HEK293T (cell line): ENCODE results near the gene PTS.

Experiments
- CTCF ChIA-PET: fragments of 350-600 bp; formaldehyde crosslinking; extraction: SDS; loops from one replicate; lab custom pipeline; 2021; ENCODE audit warnings: antibody characterized with exemption, inconsistent platforms; lab: Yijun Ruan, JAX
- POLR2A ChIA-PET: fragments of 350-600 bp; formaldehyde crosslinking; extraction: SDS; loops from one replicate; lab custom pipeline; 2020; ENCODE audit warnings: antibody characterized with exemption, inconsistent platforms; lab: Yijun Ruan, JAX
- DNase-seq: peaks from one replicate; pipeline ENCODE4 v3.0.0; 2012; ENCODE audit warnings: mixed read lengths; ENCODE audit errors: extremely low spot score
- ARNT ChIP-seq: fragments of 450-650 bp; IDR thresholded peaks from 2 replicates; pipeline ENCODE4 v1.6.1; 2017; ENCODE audit warnings: mild to moderate bottlenecking
- BHLHE40 ChIP-seq: fragments of 450-650 bp; IDR thresholded peaks from 2 replicates; pipeline ENCODE4 v1.6.1; 2016; ENCODE audit warnings: mild to moderate bottlenecking, moderate library complexity, borderline replicate concordance
- CTBP1 ChIP-seq: fragments of 450-650 bp; IDR thresholded peaks from 2 replicates; pipeline ENCODE4 v1.6.1; 2016; ENCODE audit warnings: borderline replicate concordance
- ELF4 ChIP-seq: fragments of 450-650 bp; IDR thresholded peaks from 2 replicates; pipeline ENCODE4 v1.6.1; 2017; ENCODE audit warnings: antibody characterized with exemption
- FOXA1 ChIP-seq: fragments of 450-650 bp; IDR thresholded peaks from 2 replicates; pipeline ENCODE4 v1.6.1; 2016; ENCODE audit warnings: mild to moderate bottlenecking
- FOXK2 ChIP-seq: fragments of 450-650 bp; IDR thresholded peaks from 2 replicates; pipeline ENCODE4 v1.6.1; 2016; ENCODE audit warnings: mild to moderate bottlenecking
- FOXM1 ChIP-seq: fragments of 450-650 bp; IDR thresholded peaks from 2 replicates; pipeline ENCODE4 v1.6.1; 2017; ENCODE audit warnings: mild to moderate bottlenecking, borderline replicate concordance
- HDGF ChIP-seq: fragments of 450-650 bp; IDR thresholded peaks from 2 replicates; pipeline ENCODE4 v1.6.1; 2017; ENCODE audit warnings: antibody characterized with exemption, borderline replicate concordance
- L3MBTL2 ChIP-seq: fragments of 450-650 bp; conservative IDR thresholded peaks from 2 replicates; pipeline ENCODE4 v1.6.1; 2016; ENCODE audit warnings: mild to moderate bottlenecking
- LEF1 ChIP-seq: fragments of 450-650 bp; IDR thresholded peaks from 2 replicates; pipeline ENCODE4 v1.6.1; 2017; ENCODE audit warnings: mild to moderate bottlenecking, borderline replicate concordance
- NFRKB ChIP-seq: fragments of 450-650 bp; IDR thresholded peaks from 2 replicates; pipeline ENCODE4 v1.6.1; 2016; ENCODE audit warnings: mild to moderate bottlenecking, moderate library complexity
- SP1 ChIP-seq: fragments of 450-650 bp; IDR thresholded peaks from 2 replicates; pipeline ENCODE4 v1.6.1; 2017
- SUZ12 ChIP-seq: fragments of 450-650 bp; IDR thresholded peaks from 2 replicates; pipeline ENCODE4 v1.6.1; 2016; ENCODE audit warnings: mild to moderate bottlenecking
- TARDBP ChIP-seq: fragments of 450-650 bp; IDR thresholded peaks from 2 replicates; pipeline ENCODE4 v1.6.1; 2016
- ZNF384 ChIP-seq: fragments of 450-650 bp; IDR thresholded peaks from 2 replicates; pipeline ENCODE4 v1.6.1; 2016
- TF ChIP-seq, protein P1 (sequence below): fragments of 450-650 bp; IDR thresholded peaks from 2 replicates; pipeline ENCODE4 v1.6.1; 2016

The PTS gene

DNA sequence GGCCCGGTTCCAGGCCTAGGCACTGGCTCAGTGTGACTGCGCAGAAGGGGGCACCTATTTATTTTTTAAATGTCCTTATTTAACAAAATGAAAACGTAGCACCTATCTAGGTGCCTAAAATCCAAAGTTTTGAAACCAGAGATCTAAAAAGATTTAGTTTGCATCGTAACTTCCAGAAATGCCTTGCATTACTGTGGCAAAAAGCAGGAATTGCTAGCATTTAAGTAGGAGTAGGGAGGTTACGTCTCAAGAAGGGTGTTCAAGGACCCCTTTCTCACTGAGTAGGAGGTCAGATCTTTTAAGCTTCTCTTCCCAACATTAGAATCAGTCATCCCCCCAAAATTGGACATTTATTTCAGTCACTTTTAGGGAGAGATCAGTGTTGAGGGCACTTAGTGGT is 42.2 kb downstream of the PTS start:
- POLR2A ChIA-PET, result no interaction called here
- CTCF ChIA-PET, result no interaction called here
- no peak for DNase-seq
- TF ChIP-seq SUZ12 (no peak), HDGF (no peak), ELF4 (no peak), ARNT (no peak), SP1 (no peak), FOXM1 (no peak), L3MBTL2 (no peak), TARDBP (no peak), FOXK2 (no peak), LEF1 (no peak), FOXA1 (no peak), ZNF384 (no peak), NFRKB (no peak), BHLHE40 (no peak), CTBP1 (no peak)
- TF ChIP-seq, protein P1, sequence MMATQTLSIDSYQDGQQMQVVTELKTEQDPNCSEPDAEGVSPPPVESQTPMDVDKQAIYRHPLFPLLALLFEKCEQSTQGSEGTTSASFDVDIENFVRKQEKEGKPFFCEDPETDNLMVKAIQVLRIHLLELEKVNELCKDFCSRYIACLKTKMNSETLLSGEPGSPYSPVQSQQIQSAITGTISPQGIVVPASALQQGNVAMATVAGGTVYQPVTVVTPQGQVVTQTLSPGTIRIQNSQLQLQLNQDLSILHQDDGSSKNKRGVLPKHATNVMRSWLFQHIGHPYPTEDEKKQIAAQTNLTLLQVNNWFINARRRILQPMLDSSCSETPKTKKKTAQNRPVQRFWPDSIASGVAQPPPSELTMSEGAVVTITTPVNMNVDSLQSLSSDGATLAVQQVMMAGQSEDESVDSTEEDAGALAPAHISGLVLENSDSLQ, result no peak

DNA sequence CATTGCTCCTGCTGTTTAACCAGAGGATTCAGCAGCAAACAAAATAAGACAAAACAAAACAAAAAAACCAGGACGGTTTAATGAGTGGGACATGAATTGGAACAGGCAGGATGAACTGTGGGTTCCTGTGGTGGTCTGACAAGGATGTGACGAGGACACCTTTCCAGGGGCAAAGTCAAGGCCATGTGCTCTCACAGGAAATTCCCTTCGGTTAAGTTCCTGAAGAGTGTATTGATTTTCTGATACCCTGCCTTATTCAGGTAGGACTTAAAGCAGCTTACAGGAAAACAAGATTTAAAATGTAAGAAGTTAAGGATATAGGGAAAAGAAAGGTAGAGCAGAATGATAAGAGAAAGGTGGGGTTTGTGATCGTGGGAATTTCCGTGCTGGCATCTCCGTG is 42.9 kb downstream of the PTS start:
- ChIA-PET POLR2A (interaction anchor here (1.3 kb wide), 1 partner anchor 44 kb away, joined by 3 read pairs; no protein-coding TSS in a partner anchor), CTCF (no interaction called here)
- no peak for DNase-seq
- TF ChIP-seq SP1 (no peak), L3MBTL2 (no peak), ARNT (no peak), LEF1 (no peak), ELF4 (no peak), BHLHE40 (no peak), HDGF (no peak), TARDBP (no peak), ZNF384 (no peak), SUZ12 (no peak), FOXA1 (no peak), CTBP1 (no peak), FOXM1 (no peak)
- TF ChIP-seq, protein P1, result no peak

DNA sequence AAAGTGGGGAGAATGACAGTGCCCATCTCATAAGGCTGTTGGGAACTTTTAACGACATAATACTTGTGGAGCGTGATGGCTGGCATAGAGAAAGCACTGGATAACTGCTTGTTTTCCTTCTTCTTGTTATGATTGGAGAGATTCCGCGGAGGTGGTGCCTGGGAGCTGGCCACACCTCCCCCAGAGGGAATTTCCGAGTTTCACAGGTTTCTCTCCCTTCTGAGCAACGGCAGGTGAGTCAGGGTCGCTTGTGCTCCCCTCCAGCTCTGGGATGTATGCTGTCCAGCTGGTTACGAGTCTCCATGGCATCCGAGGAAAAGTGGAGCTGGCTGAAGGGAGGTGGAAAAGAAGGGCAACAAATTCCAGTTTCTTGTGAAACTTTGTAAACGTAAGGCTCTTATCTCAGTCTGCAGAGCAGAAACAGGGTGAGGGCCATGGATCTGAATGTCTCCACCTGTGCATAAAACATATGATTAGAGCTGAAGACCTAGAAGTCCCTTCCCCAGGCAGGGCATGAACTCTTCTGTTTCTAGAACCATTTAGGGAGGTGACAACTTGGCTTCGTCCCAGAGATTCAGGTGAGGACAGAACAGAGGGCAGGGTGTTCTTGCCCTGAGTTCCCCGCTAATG is 44.4 kb downstream of the PTS start:
- ChIA-PET POLR2A (no interaction called here), CTCF (no interaction called here)
- no peak for DNase-seq
- no peak for TF ChIP-seq FOXK2
- TF ChIP-seq TARDBP, result no peak
- TF ChIP-seq ZNF384, result no peak
- no peak for TF ChIP-seq L3MBTL2
- TF ChIP-seq BHLHE40, result no peak
- no peak for TF ChIP-seq FOXM1
- no peak for TF ChIP-seq LEF1
- no peak for TF ChIP-seq SP1
- TF ChIP-seq NFRKB, result no peak

DNA sequence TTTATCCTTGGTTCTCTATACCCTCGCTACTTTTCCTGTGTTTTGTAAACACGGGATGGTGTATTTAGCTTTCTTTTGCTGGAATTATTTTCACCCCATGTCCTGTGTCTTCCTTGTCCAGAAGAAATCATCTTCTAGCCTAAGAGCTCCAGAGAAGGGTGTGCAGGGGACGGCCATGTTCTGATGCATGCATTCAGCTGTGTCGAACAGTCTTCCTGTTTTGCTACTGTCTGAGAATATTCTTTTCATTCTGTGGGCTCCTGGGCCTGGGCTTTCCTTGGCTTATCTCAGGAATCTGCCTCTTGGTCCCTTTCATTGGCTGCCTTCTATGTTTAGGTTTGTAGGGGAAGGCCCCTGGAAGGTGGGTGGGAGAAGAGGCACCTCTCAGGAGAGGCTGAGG is 45.0 kb downstream of the PTS start:
- DNase-seq, result no peak
- CTCF ChIA-PET, result no interaction called here
- POLR2A ChIA-PET, result no interaction called here
- TF ChIP-seq ARNT (no peak), FOXA1 (no peak), FOXK2 (no peak)

DNA sequence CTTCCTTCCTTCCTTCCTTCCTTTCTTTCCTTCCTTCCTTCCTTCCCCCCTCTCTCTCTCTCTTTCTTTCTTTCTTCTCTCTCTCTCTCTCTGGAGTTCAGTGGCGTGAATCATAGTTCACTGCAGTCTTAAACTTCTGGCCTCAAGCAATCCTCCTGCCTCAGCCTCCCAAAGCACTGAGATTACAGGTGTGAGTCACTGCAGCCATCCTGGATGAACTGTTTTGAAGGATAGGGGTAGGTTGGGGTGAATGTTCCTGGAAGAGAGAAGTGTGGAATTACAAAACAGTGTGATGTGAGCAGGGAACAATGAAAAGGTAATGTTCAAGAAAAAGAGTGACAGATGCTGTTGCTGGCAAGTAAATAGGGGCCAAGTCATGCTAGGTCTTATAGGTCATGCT is 46.8 kb downstream of the PTS start:
- ChIA-PET POLR2A (no interaction called here), CTCF (no interaction called here)
- no peak for DNase-seq
- no peak for TF ChIP-seq L3MBTL2
- no peak for TF ChIP-seq ARNT
- TF ChIP-seq TARDBP, result no peak
- TF ChIP-seq ELF4, result no peak

DNA sequence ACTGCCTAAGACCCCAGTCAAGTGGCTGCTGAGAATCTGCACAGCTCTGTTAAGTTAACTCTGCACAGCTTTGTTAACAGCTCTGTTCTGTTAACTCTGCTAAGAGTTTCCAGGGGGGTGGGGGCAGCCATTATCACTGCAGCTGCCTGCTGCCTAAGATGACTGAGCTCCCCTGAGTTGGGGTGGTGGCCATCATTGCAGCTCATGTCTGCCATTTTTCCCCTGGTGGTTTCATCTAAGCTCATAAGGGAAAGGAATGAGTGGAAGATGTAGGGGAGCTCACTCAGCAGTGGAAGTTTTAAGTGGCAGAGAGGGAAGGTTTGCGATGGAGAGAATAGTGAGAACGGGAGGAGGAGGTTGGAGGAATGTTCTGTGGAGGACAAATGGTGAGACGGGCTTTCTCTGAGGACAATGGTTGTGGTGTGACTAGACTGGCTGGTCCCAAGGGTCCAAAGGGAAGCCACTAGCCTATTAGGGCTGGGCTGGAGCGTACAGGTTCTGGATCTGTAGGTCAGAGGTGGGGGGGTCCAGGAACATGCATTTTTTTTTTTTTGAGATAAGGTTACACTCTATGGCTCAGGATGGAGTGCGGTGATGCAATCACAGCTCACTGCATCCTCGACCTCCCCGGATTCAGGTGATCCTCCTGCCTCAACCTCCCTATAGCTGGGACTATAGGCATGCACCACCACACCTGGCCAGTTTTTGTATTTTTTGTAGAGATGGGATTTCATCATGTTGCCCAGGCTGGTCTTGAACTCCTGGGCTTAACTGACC is 48.0 kb downstream of the PTS start:
- POLR2A ChIA-PET, result no interaction called here
- no peak for TF ChIP-seq L3MBTL2
- TF ChIP-seq CTBP1, result no peak
- TF ChIP-seq BHLHE40, result no peak
- no peak for TF ChIP-seq LEF1
- TF ChIP-seq ZNF384, result no peak
- no peak for TF ChIP-seq SUZ12
- TF ChIP-seq HDGF, result no peak
- TF ChIP-seq ELF4, result no peak
- no peak for TF ChIP-seq FOXA1
- TF ChIP-seq FOXK2, result no peak
- no peak for TF ChIP-seq ARNT
- TF ChIP-seq, protein P1, result no peak
- no peak for TF ChIP-seq TARDBP
- no peak for TF ChIP-seq FOXM1
- no peak for TF ChIP-seq SP1
- no peak for TF ChIP-seq NFRKB
- CTCF ChIA-PET, result no interaction called here
- no peak for DNase-seq
